ENCODE results near the gene LRRC4B. TPM values are rescaled to one million over a fixed set of nuclear protein-coding genes. Genes with fewer than 3 reads are reported as not detected.
A peak's percentile ranks its signal among the peaks of the same experiment; 100 is the strongest.
"Not testable (repeated sequence)": the region's sequence is repeated elsewhere in the genome, so short reads cannot be mapped to it uniquely, and the experiment has no call there.

The LRRC4B gene
- total RNA-seq, 2 donors from 2014 or later = not detected

DNA sequence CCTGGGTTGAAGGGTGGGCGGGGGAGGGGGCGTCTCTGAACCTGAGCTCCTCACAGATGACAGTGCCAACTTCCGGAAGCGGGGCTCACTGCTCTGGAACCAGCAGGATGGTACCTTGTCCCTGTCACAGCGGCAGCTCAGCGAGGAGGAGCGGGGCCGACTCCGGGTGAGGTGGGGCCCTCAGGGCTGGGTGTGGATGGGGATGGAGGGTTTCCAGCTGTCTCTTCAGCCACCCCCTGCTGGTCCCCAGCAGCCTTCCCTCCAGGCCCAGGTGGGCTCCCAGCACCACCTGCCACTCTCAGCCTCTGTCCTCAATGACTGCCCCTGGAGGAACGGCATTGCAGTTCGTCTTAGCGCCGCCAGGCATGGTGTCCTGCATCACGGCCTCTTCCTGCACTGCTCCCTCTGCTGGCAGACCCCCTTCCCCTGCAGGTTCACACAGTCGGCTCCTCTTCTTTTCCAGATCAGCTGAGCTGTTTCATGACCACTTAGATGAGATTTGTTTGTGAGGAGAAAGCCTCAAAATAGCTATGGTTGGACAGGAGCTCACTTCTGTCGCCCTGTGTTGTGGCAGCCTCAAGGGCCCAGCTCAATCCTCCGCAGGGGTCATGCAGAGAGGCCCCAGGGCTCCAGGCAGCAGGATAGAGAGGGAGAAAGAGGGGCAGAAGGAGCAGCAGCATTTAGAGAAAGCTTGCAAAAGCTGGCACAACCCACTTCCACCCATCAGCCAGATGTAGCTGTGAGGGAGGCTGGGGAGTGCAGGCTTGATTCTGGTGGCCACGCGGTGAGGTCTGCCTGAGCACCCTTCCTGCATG is 89.1 kb downstream of the LRRC4B start:
- peaks cover 11 to 26% of the 10 kb centered on the region in 2 donors for H3K36me3 Mint-ChIP-seq
- no peak for DNase-seq (ENCODE audit: low spot score in 2 of 2)
- no peaks in the 10 kb centered on the region for H3K9me3 Mint-ChIP-seq
- H3K27ac Mint-ChIP-seq = peak overlapping the region; percentile 52 to 53
- ATAC-seq = no peak

DNA sequence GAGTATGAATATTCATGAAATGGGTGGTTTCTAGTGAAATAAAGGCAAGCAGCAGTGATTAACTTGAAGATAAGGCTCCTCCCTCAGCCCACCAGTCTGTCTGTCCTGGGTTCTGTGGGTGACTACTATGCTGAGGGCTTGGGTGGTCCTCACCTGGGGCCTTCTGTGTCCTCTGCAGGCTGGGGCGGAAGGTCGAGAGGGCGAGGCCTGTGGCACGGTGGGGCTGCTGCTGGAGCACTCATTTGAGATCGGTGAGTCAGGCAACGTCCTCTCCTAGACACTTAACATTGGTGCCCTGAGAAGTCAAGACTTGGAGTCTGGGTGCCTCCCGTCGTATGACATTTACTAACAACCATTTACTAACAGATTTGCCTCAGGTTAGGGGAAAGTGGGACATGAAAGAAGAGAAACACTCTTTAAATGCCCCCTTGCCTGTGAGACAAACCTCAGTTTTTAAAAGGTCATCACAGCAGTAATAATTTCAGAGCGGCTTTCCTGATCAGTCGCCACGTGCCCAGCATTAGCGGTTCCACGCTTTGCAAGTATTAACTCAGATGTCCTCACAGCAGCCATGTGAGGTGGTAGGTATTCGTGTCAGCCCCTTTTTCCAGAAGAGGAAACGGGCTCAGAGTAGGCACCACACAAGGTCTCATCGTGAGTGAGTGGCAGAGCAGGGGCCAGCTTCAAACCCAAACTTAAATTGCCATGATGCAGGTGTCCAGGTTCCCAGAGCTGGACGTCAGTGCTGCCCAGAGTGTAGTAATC is 90.3 kb downstream of the LRRC4B start:
- DNase-seq (ENCODE audit: low spot score in 2 of 2) (no peak), ATAC-seq (no peak)
- peaks cover 7 to 20% of the 10 kb centered on the region in 2 donors for H3K36me3 Mint-ChIP-seq
- H3K9me3 Mint-ChIP-seq = no peaks in the 10 kb centered on the region
- peak overlapping the region; percentile 91 to 98 for H3K27ac Mint-ChIP-seq

DNA sequence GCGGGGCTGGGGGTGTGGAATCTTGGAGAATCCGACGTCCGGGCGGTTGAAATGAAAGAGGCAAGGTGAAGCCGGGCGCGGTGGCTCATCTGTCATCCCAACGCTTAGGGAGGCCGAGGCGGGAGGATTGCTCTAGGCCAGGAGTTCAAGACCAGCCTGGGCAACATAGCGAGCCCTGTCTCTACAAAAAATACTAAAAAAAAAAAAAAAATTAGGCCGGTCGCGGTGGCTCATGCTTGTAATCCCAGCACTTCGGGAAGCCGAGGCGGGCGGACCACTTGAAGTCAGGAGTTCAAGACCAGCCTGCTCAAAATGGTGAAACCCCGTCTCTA is 91.4 kb downstream of the LRRC4B start:
- H3K9me3 Mint-ChIP-seq = no peaks in the 10 kb centered on the region
- H3K36me3 Mint-ChIP-seq = peaks cover 7 to 20% of the 10 kb centered on the region in 2 donors
- DNase-seq (ENCODE audit: low spot score in 2 of 2) (no peak), ATAC-seq (no peak)
- H3K27ac Mint-ChIP-seq = peak overlapping the region; percentile 91 to 98

DNA sequence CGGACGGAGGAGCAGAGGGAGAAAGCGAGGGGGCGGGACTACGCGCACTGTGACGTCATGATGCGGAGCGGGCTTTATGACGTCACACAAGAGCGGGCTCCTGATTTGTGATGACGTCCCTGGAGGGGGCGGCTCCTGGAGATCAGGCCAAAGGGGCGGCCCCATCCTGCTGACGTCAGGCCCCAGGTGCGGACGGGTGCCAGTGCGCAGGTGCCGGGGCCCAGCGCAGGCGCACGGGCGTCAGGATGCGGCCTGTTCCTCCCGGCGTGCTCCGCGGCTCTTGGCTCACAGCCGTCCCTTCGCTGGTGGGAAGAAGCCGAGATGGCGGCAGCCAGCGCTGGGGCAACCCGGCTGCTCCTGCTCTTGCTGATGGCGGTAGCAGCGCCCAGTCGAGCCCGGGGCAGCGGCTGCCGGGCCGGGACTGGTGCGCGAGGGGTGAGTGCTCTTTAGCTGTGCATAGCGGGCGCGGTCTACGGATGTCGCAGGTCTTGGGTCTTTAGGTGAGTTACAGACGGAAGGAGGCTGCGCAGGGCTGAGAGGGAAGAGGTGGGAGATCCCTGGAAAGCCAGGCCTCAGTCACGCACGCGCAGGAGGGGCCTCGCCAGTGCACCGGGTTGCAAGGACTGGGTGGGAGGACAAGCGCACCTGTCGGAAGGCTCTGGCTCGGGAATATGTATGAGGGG is 91.9 kb downstream of the LRRC4B start, which contains the start of the genes EMC10 and GARIN5A:
Gene EMC10 (plus strand): TSS at position 284 of the 683 bp plus-strand sequence. CDS start 38 bp downstream, at position 322.
Gene GARIN5A (minus strand): TSS at position 625 of the 683 bp plus-strand sequence. CDS start 460 bp downstream, at position 165.
- DNase-seq (ENCODE audit: low spot score in 2 of 2) (peak; percentile 94 to 96), ATAC-seq (peak; percentile 94 to 98)
- peak within 1 kb of the TSS; percentile 91 to 98 for H3K27ac Mint-ChIP-seq
- H3K9me3 Mint-ChIP-seq = no peaks in the 10 kb centered on the region
- H3K36me3 Mint-ChIP-seq = peaks cover 7 to 20% of the 10 kb centered on the region in 2 donors

DNA sequence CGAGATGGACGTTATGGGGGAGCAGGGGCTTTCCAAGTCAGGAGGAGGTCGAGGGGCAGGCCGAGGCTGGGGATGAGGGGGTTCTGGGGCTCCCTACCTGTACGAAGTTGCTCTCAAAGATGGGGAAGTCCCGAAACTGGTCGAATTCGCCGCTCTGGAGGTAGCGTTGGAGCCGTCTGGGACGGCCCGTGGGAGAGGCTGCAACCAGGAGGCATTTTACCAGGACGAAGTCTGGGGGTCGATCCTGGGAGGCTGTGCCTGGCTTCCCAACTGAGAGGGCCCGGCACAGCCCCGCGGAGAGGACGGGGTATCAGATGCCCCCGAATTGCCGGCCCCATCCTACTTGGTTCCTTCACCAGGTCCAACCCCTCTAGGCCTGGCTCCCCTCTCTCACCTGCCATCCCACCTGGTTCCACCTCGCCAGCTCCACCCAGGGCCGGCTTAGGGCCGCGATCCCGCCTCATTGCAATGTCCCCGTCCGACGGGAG is 92.5 kb downstream of the LRRC4B start:
- no peaks in the 10 kb centered on the region for H3K9me3 Mint-ChIP-seq
- H3K36me3 Mint-ChIP-seq = peaks cover 7 to 20% of the 10 kb centered on the region in 2 donors
- DNase-seq (ENCODE audit: low spot score in 2 of 2) (no peak), ATAC-seq (peak in 1 of 2 donors; percentile 17)
- H3K27ac Mint-ChIP-seq = peak overlapping the region; percentile 91

DNA sequence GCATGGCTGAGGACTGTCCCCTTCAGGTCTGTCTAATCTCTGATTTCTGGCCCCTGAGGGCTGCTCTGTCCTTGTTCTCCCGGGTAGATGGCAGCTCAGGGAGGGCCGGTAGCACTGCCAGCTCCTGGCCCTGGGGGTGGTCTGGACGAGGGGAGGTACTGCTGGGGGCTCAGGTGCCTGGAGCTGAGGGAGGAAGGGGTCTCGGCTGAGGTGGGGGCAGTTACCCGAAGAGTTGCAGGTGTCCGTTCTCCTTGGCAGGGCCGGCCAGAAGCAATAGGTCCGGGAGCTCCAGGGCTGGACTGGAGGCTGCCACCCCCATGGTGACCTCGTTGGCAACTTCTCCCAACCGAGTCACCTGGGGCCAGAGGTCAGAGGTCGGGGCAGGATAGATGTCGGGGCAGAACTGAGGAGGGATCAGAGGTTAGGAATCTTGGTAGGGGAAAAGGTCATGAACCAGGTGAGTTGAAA is 93.1 kb downstream of the LRRC4B start:
- Mint-ChIP-seq H3K27ac (peak overlapping the region; percentile 61 to 91), H3K36me3 (peaks cover 7 to 20% of the 10 kb centered on the region in 2 donors), H3K9me3 (no peaks in the 10 kb centered on the region)
- ATAC-seq (no peak), DNase-seq (ENCODE audit: low spot score in 2 of 2) (no peak)

DNA sequence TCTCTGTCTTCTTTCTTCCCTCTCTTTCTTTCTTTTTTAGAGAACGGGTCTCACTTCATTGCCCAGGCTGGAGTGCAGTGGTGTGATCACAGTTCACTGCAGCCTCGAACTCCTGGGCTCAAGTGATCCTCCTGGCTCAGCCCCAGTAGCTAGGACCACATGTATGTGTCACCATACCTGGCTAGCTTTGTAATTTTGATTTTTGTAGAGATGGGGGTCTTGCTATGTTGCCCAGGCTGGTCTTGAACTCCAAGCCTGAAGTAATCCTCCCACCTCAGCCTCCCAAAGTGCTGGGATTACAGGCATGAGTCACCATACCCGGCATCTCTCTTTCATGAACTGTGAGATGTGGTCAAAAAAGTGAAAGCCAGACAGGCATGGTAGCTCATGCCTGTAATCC is 94.9 kb downstream of the LRRC4B start:
- not testable (repeated sequence) for H3K27ac Mint-ChIP-seq; H3K9me3 Mint-ChIP-seq; ATAC-seq; DNase-seq (ENCODE audit: low spot score in 2 of 2)
- peaks cover 7 to 14% of the 10 kb centered on the region in 2 donors for H3K36me3 Mint-ChIP-seq

DNA sequence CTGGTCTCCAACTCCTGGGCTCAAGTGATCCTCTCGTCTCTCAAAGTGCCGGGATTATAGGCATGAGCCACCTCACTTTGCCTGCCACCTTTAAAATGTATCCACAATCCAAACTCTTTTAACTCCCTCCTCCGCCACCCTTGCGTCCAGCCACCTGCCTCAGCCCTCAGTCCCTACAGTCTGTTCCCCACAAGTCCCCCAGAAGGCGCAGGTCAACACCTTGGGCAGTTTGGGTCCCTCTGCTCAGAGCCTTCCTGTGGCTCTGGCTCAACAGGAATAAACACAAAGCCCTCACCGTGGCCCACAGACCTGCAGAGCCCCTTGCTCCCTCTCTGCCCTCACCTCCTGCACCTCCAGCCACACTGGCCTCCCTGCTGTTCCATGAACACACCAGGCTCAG is 99.4 kb downstream of the LRRC4B start:
- Mint-ChIP-seq H3K36me3 (no peaks in the 10 kb centered on the region), H3K9me3 (no peaks in the 10 kb centered on the region), H3K27ac (no peak overlapping the region)
- DNase-seq (ENCODE audit: low spot score in 2 of 2) (no peak), ATAC-seq (no peak)

DNA sequence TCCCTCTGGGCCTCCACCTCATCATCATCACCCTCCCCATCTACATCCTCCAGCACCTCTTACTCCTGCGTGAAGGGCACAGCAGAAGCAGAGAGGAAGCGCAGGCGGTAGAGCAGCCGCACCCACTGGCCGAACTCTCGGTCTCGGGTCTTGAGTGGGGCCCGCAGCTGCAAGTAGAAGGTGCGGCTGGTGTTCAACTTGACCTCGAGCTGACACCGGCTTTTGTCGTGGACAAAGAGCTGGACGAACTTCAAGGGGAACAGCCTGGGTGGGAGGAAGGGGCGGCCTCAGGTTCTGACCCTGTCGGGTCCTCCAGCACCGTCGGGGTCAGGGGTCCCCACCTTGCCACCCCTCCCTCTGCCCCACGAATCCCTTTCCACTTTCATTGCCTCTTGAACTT is 100.7 kb downstream of the LRRC4B start:
- Mint-ChIP-seq H3K9me3 (no peaks in the 10 kb centered on the region), H3K36me3 (no peaks in the 10 kb centered on the region), H3K27ac (no peak overlapping the region)
- ATAC-seq (no peak), DNase-seq (ENCODE audit: low spot score in 2 of 2) (no peak)

Other genes with a start within 250 kb of the LRRC4B start
- gene KCNC3, start 239.1 kb downstream of the LRRC4B start, total RNA-seq = 10 to 100 TPM in 1 of 2 donors, 1 to 10 TPM in 1; 5.1 to 24.1 TPM
- 100 to 1,000 TPM in 1 of 2 donors, 10 to 100 TPM in 1; 90.8 to 166 TPM for gene NAPSA, start 202.8 kb downstream of the LRRC4B start, total RNA-seq
- 10 to 100 TPM; 51.1 to 61.2 TPM for gene NR1H2, start 192.0 kb downstream of the LRRC4B start, total RNA-seq
- 100 to 1,000 TPM; 183 to 254 TPM for gene POLD1, start 184.1 kb downstream of the LRRC4B start, total RNA-seq
- 1 to 10 TPM; 1.1 to 1.2 TPM for gene SPIB, start 149.5 kb downstream of the LRRC4B start, total RNA-seq
- gene MYBPC2, start 135.5 kb downstream of the LRRC4B start, total RNA-seq = 1 to 10 TPM in 1 of 2 donors, under 1 TPM in 1; 0.91 to 1.9 TPM
- gene EMC10, start 91.9 kb downstream of the LRRC4B start, total RNA-seq = 10 to 100 TPM; 27.3 to 45.5 TPM
- under 1 TPM; 0.60 to 0.96 TPM for gene GARIN5A, start 91.6 kb downstream of the LRRC4B start, total RNA-seq
- gene JOSD2, start 57.2 kb downstream of the LRRC4B start, total RNA-seq = 10 to 100 TPM; 27.6 to 29.5 TPM
- gene ASPDH, start 54.5 kb downstream of the LRRC4B start, total RNA-seq = not detected
- gene SYT3, start 71.4 kb upstream of the LRRC4B start, total RNA-seq = under 1 TPM in 1 of 2 donors, not detected in 1; 0.23 TPM
- 1 to 10 TPM in 1 of 2 donors, not detected in 1; 4.2 TPM for gene C19orf81, start 81.0 kb upstream of the LRRC4B start, total RNA-seq
- gene SHANK1, start 151.4 kb upstream of the LRRC4B start, total RNA-seq = under 1 TPM in 1 of 2 donors, not detected in 1; 0.14 TPM
- gene CLEC11A, start 154.9 kb upstream of the LRRC4B start, total RNA-seq = 1 to 10 TPM in 1 of 2 donors, under 1 TPM in 1; 0.55 to 1.6 TPM
- not detected for gene GPR32, start 202.0 kb upstream of the LRRC4B start, total RNA-seq
- not detected for gene ACP4, start 222.0 kb upstream of the LRRC4B start, total RNA-seq